Measurements from ENCODE around the gene IGF1.

DNA sequence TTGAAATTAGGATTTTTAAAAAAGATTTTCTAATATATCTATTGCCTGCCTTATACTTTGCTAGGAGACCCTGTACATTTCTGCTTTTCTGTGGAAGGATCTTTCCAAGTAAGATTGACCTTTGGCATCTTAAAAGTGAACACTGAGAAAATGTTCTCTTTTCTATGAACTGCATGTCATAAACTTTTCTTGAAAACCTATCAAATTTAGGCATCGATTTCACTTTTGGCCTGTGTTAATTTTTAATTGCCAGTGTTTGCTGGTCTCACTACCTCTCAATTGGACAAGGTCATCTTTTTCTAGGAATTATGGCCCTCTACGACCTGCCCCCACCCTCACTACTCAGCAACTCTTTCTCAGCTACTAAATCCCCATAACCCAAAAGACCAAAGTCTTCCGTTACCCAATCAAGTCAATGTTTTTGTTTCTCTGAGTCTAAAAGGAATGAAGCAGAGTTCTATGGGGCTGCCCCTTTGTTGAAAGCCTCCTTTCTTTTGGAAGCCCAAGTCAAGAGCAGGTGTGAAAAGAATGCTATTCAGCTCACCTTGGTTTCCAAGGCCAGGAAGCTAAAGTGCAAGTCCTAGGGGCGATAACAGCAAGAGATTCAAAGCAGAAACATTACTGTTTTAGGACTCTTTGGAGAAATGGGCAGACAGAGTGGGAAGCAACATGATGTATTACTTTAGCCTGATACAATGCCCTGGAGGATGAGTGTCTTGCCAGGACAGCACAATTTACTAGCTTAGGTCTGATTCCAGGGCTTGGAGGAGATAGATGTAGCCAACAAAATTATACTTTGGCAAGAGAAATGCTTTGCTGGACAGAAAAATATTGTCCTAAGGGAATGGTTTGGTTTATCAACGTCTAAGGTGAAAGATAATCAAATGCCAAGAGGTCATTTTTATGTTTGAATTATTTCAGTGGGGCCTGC is 55.0 kb downstream of the IGF1 start:
- TF ChIP-seq CTCF (IDR thresholded peaks at IDR 0.05): no peak
- TF ChIP-seq POLR2A (IDR thresholded peaks at IDR 0.05): no peak
